ENCODE results near the gene PPP4R4. TPM values are rescaled to one million over a fixed set of nuclear protein-coding genes. Genes with fewer than 3 reads are reported as not detected.

PPP4R4 gene
- total RNA-seq, 2 donors from 2014 or later: 0.27 to 8.9 TPM

- H3K36me3 ChIP-seq: no peaks in the 10 kb centered on the region
- H3K9me3 ChIP-seq: peaks cover 5% of the 10 kb centered on the region
- no peak overlapping the region for H3K27ac ChIP-seq
- no peak overlapping the region for H3K4me3 ChIP-seq
- no peak for TF ChIP-seq CTCF (IDR thresholded peaks at IDR 0.05)
- ATAC-seq (ENCODE audit: insufficient number of reproducible peaks, low FRiP score, low read depth) (no peak), DNase-seq (ENCODE audit: low spot score) (no peak)
- no peaks in the 10 kb centered on the region for H3K27me3 ChIP-seq (replicated peaks; ENCODE audit: insufficient read depth)
- no peaks in the 10 kb centered on the region for H3K4me1 ChIP-seq (ENCODE audit: control insufficient read depth in 1 of 2, low read depth in 2 of 2)
Measured at GRCh38 chr14:94193776-94194175, 19.7 kb downstream of the PPP4R4 start.

GRCh38 chr14:94196057-94196456 is 21.9 kb downstream of the PPP4R4 start:
- H3K36me3 ChIP-seq: no peaks in the 10 kb centered on the region
- H3K27ac ChIP-seq: no peak overlapping the region
- H3K9me3 ChIP-seq: peaks cover 5% of the 10 kb centered on the region
- TF ChIP-seq CTCF (IDR thresholded peaks at IDR 0.05): no peak
- DNase-seq (ENCODE audit: low spot score) (no peak), ATAC-seq (ENCODE audit: insufficient number of reproducible peaks, low FRiP score, low read depth) (no peak)
- H3K27me3 ChIP-seq (replicated peaks; ENCODE audit: insufficient read depth): no peaks in the 10 kb centered on the region
- no peak overlapping the region for H3K4me3 ChIP-seq
- H3K4me1 ChIP-seq (ENCODE audit: control insufficient read depth in 1 of 2, low read depth in 2 of 2): no peaks in the 10 kb centered on the region

- no peak for ATAC-seq (ENCODE audit: insufficient number of reproducible peaks, low FRiP score, low read depth)
- no peak for TF ChIP-seq CTCF (IDR thresholded peaks at IDR 0.05)
- H3K27ac ChIP-seq: no peak overlapping the region
Measured at GRCh38 chr14:94203473-94204210, 29.5 kb downstream of the PPP4R4 start.

GRCh38 chr14:94213021-94213420 is 38.9 kb downstream of the PPP4R4 start:
- Histone ChIP-seq H3K27ac (no peak overlapping the region), H3K27me3 (replicated peaks; ENCODE audit: insufficient read depth) (no peaks in the 10 kb centered on the region), H3K4me1 (ENCODE audit: control insufficient read depth in 1 of 2, low read depth in 2 of 2) (no peaks in the 10 kb centered on the region), H3K9me3 (no peaks in the 10 kb centered on the region), H3K4me3 (no peak overlapping the region), H3K36me3 (no peaks in the 10 kb centered on the region)
- DNase-seq (ENCODE audit: low spot score) (no peak), ATAC-seq (ENCODE audit: insufficient number of reproducible peaks, low FRiP score, low read depth) (no peak)
- TF ChIP-seq CTCF (IDR thresholded peaks at IDR 0.05): no peak

More at GRCh38 chr14:94203473-94204210, 29.5 kb downstream of the PPP4R4 start:
- no peak overlapping the region for H3K4me3 ChIP-seq
- no peaks in the 10 kb centered on the region for H3K4me1 ChIP-seq (ENCODE audit: control insufficient read depth in 1 of 2, low read depth in 2 of 2)
- no peaks in the 10 kb centered on the region for H3K9me3 ChIP-seq
- no peaks in the 10 kb centered on the region for H3K27me3 ChIP-seq (replicated peaks; ENCODE audit: insufficient read depth)
- DNase-seq (ENCODE audit: low spot score): no peak
- no peaks in the 10 kb centered on the region for H3K36me3 ChIP-seq

GRCh38 chr14:94213741-94214140 is 39.6 kb downstream of the PPP4R4 start:
- H3K27me3 ChIP-seq (replicated peaks; ENCODE audit: insufficient read depth): no peaks in the 10 kb centered on the region
- H3K4me3 ChIP-seq: no peak overlapping the region
- TF ChIP-seq CTCF (IDR thresholded peaks at IDR 0.05): no peak
- no peak overlapping the region for H3K27ac ChIP-seq
- DNase-seq (ENCODE audit: low spot score): no peak
- H3K36me3 ChIP-seq: no peaks in the 10 kb centered on the region
- no peaks in the 10 kb centered on the region for H3K4me1 ChIP-seq (ENCODE audit: control insufficient read depth in 1 of 2, low read depth in 2 of 2)
- H3K9me3 ChIP-seq: no peaks in the 10 kb centered on the region
- no peak for ATAC-seq (ENCODE audit: insufficient number of reproducible peaks, low FRiP score, low read depth)

Data from thoracic aorta (tissue), 2 donors.